H9 (cell line): Measurements from ENCODE around the gene KIF27. TPM values are rescaled to one million over a fixed set of nuclear protein-coding genes. Genes with fewer than 3 reads are reported as not detected.
"Not testable (repeated sequence)": the region's sequence is repeated elsewhere in the genome, so short reads cannot be mapped to it uniquely, and the experiment has no call there.

Experiments
- DNase-seq: peaks from one replicate; pipeline ENCODE4 v3.0.0-alpha.2; 2017
- H2AFZ ChIP-seq: one replicate; pipeline ENCODE4 v1.6.1; 2013; ENCODE audit warnings: mild to moderate bottlenecking, low read length, control low read depth, moderate library complexity
- H2AK5ac ChIP-seq: 2 replicates; pipeline ENCODE4 v1.6.1; 2013; ENCODE audit warnings: low read length, control low read depth, mixed read lengths; ENCODE audit not compliant: insufficient read length
- H2BK120ac ChIP-seq: one replicate; pipeline ENCODE4 v1.6.1; 2013; ENCODE audit warnings: low read depth, mild to moderate bottlenecking, low read length, control low read depth, inconsistent platforms; ENCODE audit not compliant: poor library complexity, severe bottlenecking
- H2BK12ac ChIP-seq: 2 replicates; pipeline ENCODE4 v1.6.1; 2013; ENCODE audit warnings: low read length, control low read depth, mixed read lengths, low read depth; ENCODE audit not compliant: insufficient read length
- H2BK15ac ChIP-seq: 2 replicates; pipeline ENCODE4 v1.6.1; 2013; ENCODE audit warnings: low read depth, low read length, control low read depth
- H2BK20ac ChIP-seq: one replicate; pipeline ENCODE4 v1.6.1; 2013; ENCODE audit warnings: low read depth, mild to moderate bottlenecking, low read length, control low read depth, inconsistent platforms; ENCODE audit not compliant: poor library complexity, severe bottlenecking
- H2BK5ac ChIP-seq: 2 replicates; pipeline ENCODE4 v1.6.1; 2013; ENCODE audit warnings: low read length, control low read depth, mixed read lengths; ENCODE audit not compliant: insufficient read length
- H3K14ac ChIP-seq: 2 replicates; pipeline ENCODE4 v1.6.1; 2013; ENCODE audit warnings: low read length, control low read depth; ENCODE audit not compliant: insufficient read depth
- H3K18ac ChIP-seq: 2 replicates; pipeline ENCODE4 v1.6.1; 2013; ENCODE audit warnings: low read depth, mild to moderate bottlenecking, mixed read lengths, low read length, control low read depth; ENCODE audit not compliant: insufficient read length
- H3K23ac ChIP-seq: 2 replicates; pipeline ENCODE4 v1.6.1; 2013; ENCODE audit warnings: low read length, control low read depth, mixed read lengths, low read depth; ENCODE audit not compliant: insufficient read length
- H3K23me2 ChIP-seq: 2 replicates; pipeline ENCODE4 v1.6.1; 2013; ENCODE audit warnings: low read depth, mild to moderate bottlenecking, mixed read lengths, low read length, control low read depth; ENCODE audit not compliant: insufficient read length, poor library complexity, severe bottlenecking
- H3K27ac ChIP-seq: 2 replicates; pipeline ENCODE4 v1.5.1; 2013; ENCODE audit warnings: low read length, control low read depth, mixed read lengths, low read depth; ENCODE audit not compliant: insufficient read length
- H3K27me3 ChIP-seq: 2 replicates; pipeline ENCODE4 v1.6.1; 2013; ENCODE audit warnings: low read length, control low read depth, inconsistent platforms; ENCODE audit not compliant: insufficient read depth
- H3K4ac ChIP-seq: 2 replicates; pipeline ENCODE4 v1.6.1; 2013; ENCODE audit warnings: low read depth, mild to moderate bottlenecking, control low read depth, inconsistent platforms, low read length, moderate library complexity
- H3K4me1 ChIP-seq: 2 replicates; pipeline ENCODE4 v1.6.1; 2013; ENCODE audit warnings: low read length, control low read depth, inconsistent platforms; ENCODE audit not compliant: insufficient read depth
- H3K4me2 ChIP-seq: 2 replicates; pipeline ENCODE4 v1.6.1; 2013; ENCODE audit warnings: low read length, control low read depth, mixed read lengths; ENCODE audit not compliant: insufficient read length, insufficient read depth
- H3K56ac ChIP-seq: 2 replicates; pipeline ENCODE4 v1.6.1; 2013; ENCODE audit warnings: low read depth, mild to moderate bottlenecking, mixed read lengths, low read length, control low read depth; ENCODE audit not compliant: insufficient read length
- H3K79me1 ChIP-seq: 2 replicates; pipeline ENCODE4 v1.6.1; 2013; ENCODE audit warnings: low read depth, mild to moderate bottlenecking, moderate library complexity, low read length, control low read depth, inconsistent platforms; ENCODE audit not compliant: insufficient read depth, poor library complexity, severe bottlenecking
- H3K79me2 ChIP-seq: 2 replicates; pipeline ENCODE4 v1.6.1; 2013; ENCODE audit warnings: low read length, control low read depth, inconsistent platforms; ENCODE audit not compliant: insufficient read depth
- H3K9ac ChIP-seq: 2 replicates; pipeline ENCODE4 v1.6.1; 2013; ENCODE audit warnings: low read length, control low read depth, mixed read lengths; ENCODE audit not compliant: insufficient read length; ENCODE audit errors: extremely low read depth
- H3K9me3 ChIP-seq: one replicate; pipeline ENCODE4 v1.6.1; 2013; ENCODE audit warnings: low read depth, low read length, inconsistent platforms; ENCODE audit not compliant: control insufficient read depth
- H3T11ph ChIP-seq: one replicate; pipeline ENCODE4 v1.6.1; 2013; ENCODE audit warnings: mild to moderate bottlenecking, low read length, control low read depth, inconsistent platforms
- H4K20me1 ChIP-seq: one replicate; pipeline ENCODE4 v1.6.1; 2013; ENCODE audit not compliant: control insufficient read depth, insufficient read length, insufficient read depth
- H4K5ac ChIP-seq: 2 replicates; pipeline ENCODE4 v1.6.1; 2013; ENCODE audit warnings: low read depth, mild to moderate bottlenecking, mixed read lengths, low read length, control low read depth; ENCODE audit not compliant: insufficient read length
- H4K8ac ChIP-seq: replicated peaks from 2 replicates; pipeline ENCODE4 v1.6.1; 2013; ENCODE audit warnings: low read length, control low read depth, mixed read lengths, low read depth; ENCODE audit not compliant: insufficient read length
- H4K91ac ChIP-seq: 2 replicates; pipeline ENCODE4 v1.6.1; 2013; ENCODE audit warnings: low read depth, mild to moderate bottlenecking, moderate library complexity, mixed read lengths, low read length, control low read depth; ENCODE audit not compliant: insufficient read length
- H3K27ac Mint-ChIP-seq, 3 experiments: 2 replicates in 2 of 3; 3 replicates in 1 of 3; pipeline ENCODE4 v1.8.0; 2020 to 2021; ENCODE audit warnings: mixed read lengths in 3 of 3, mild to moderate bottlenecking in 1 of 3, moderate library complexity in 1 of 3
- H3K27me3 Mint-ChIP-seq: 2 replicates; pipeline ENCODE4 v1.8.0; 2021; ENCODE audit warnings: low read depth, mild to moderate bottlenecking, moderate library complexity, mixed read lengths
- H3K36me3 Mint-ChIP-seq, 3 experiments: 2 replicates in 2 of 3; 3 replicates in 1 of 3; pipeline ENCODE4 v1.8.0; 2020 to 2021; ENCODE audit warnings: low read depth in 3 of 3, mixed read lengths in 3 of 3; ENCODE audit not compliant: insufficient read depth in 1 of 3
- H3K4me1 Mint-ChIP-seq, 2 experiments: 2 replicates each; pipeline ENCODE4 v1.8.0; 2020; ENCODE audit warnings: mixed read lengths in 2 of 2
- H3K4me3 Mint-ChIP-seq, 2 experiments: 2 replicates in 1 of 2; 3 replicates in 1 of 2; pipeline ENCODE4 v1.8.0; 2020 to 2021; ENCODE audit warnings: mild to moderate bottlenecking in 2 of 2, mixed read lengths in 2 of 2, moderate library complexity in 1 of 2
- H3K9me3 Mint-ChIP-seq, 2 experiments: 2 replicates in 1 of 2; 3 replicates in 1 of 2; pipeline ENCODE4 v1.8.0; 2020; ENCODE audit warnings: mild to moderate bottlenecking in 2 of 2, mixed read lengths in 2 of 2, moderate library complexity in 1 of 2
- WGBS: extraction: QIAGEN DNeasy Blood & Tissue Kit; methylation state at CpG from one replicate; pipeline ENCODE4 v1.1.7; 2013; ENCODE audit warnings: missing lambda C conversion rate, low lambda C conversion rate, mixed read lengths; ENCODE audit not compliant: insufficient read length; ENCODE audit errors: extremely low coverage; 5-methylcytosine and 5-hydroxymethylcytosine counted together
- total RNA-seq: library from RNA; stranded (reverse); gene quantifications from 2 replicates; pipeline ENCODE4 v1.2.1, GENCODE V29; 2021

The KIF27 gene
- total RNA-seq, 1 experiment from 2014 or later = 2.9 TPM

GRCh38 chr9:83894301-83894700 is 26.9 kb downstream of the KIF27 start:
- not testable (repeated sequence) for H3K56ac ChIP-seq, H3K4me1 Mint-ChIP-seq, H3K36me3 Mint-ChIP-seq, H3K4me1 ChIP-seq, H2BK15ac ChIP-seq, H3K4ac ChIP-seq, H2BK12ac ChIP-seq, H3K27me3 Mint-ChIP-seq, H4K91ac ChIP-seq, H3K4me2 ChIP-seq, H3K23me2 ChIP-seq, H3T11ph ChIP-seq, H3K14ac ChIP-seq, DNase-seq, H2BK120ac ChIP-seq, H3K27me3 ChIP-seq, H3K9me3 ChIP-seq, H2AFZ ChIP-seq, H3K4me3 Mint-ChIP-seq, H3K79me1 ChIP-seq, H3K18ac ChIP-seq, H3K9ac ChIP-seq, H4K5ac ChIP-seq, H2BK5ac ChIP-seq, H3K27ac Mint-ChIP-seq, H3K79me2 ChIP-seq, H3K27ac ChIP-seq, H2AK5ac ChIP-seq, H3K23ac ChIP-seq, H4K8ac ChIP-seq, H4K20me1 ChIP-seq, H3K9me3 Mint-ChIP-seq, H2BK20ac ChIP-seq
- WGBS = no CpG with 5 or more reads among the region's 2 CpGs

GRCh38 chr9:83886498-83886897 is 34.7 kb downstream of the KIF27 start:
- not testable (repeated sequence) for H2BK20ac ChIP-seq, H2BK5ac ChIP-seq, H3K4me3 Mint-ChIP-seq, H2BK12ac ChIP-seq, H4K20me1 ChIP-seq, H3K56ac ChIP-seq, H3K14ac ChIP-seq, H4K5ac ChIP-seq, H2AFZ ChIP-seq, H3K18ac ChIP-seq, H2BK120ac ChIP-seq, H3K27ac ChIP-seq, H3K27ac Mint-ChIP-seq, H3T11ph ChIP-seq, H3K23ac ChIP-seq, H3K27me3 Mint-ChIP-seq, H3K4me1 ChIP-seq, DNase-seq, H3K79me1 ChIP-seq, H3K36me3 Mint-ChIP-seq, H3K9me3 ChIP-seq, H3K27me3 ChIP-seq, H3K9ac ChIP-seq, H3K79me2 ChIP-seq, H4K8ac ChIP-seq, H3K23me2 ChIP-seq, H3K9me3 Mint-ChIP-seq, H3K4ac ChIP-seq, H2BK15ac ChIP-seq, H3K4me1 Mint-ChIP-seq, H2AK5ac ChIP-seq, H4K91ac ChIP-seq, H3K4me2 ChIP-seq
- no CpG with 5 or more reads among the region's 2 CpGs for WGBS
